ENCODE data around the gene PTGES2. TPM values are rescaled to one million over a fixed set of nuclear protein-coding genes. Genes with fewer than 3 reads are reported as not detected.

The PTGES2 gene
- total RNA-seq, 4 donors from 2014 or later = 24.5 to 40.3 (median 25.8) TPM

DNA sequence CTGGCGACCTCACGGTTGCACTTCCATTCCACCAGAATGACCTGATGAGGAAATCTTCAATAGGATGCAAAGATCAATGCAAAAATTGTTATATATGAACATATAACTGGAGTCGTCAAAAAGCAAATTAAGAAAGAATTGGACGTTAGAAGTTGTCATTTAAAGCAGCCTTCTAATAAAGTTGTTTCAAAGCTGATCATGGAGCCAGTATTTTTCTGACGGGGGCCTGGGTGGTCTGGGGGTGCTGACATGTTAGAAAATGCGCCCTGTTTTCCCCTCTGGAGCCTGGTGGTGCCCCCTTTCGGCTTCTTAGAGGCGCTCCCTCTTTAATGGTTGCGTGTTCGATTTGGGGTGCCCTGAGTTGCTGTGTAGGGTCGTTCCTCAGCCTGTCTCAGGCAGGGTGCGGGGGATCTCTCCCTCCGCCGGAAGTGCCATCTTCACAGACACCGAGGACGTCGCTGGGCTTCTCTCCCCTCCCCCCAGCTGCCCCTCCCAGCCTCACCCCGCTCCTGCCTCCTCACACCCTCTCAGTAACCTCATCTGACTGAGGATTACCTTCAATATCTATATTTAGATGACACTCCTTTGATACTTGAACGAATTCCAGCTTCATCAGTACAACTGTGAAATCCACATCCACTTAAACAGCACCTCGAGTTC, 18.3 kb downstream of the PTGES2 start:
- TF ChIP-seq, protein P1, sequence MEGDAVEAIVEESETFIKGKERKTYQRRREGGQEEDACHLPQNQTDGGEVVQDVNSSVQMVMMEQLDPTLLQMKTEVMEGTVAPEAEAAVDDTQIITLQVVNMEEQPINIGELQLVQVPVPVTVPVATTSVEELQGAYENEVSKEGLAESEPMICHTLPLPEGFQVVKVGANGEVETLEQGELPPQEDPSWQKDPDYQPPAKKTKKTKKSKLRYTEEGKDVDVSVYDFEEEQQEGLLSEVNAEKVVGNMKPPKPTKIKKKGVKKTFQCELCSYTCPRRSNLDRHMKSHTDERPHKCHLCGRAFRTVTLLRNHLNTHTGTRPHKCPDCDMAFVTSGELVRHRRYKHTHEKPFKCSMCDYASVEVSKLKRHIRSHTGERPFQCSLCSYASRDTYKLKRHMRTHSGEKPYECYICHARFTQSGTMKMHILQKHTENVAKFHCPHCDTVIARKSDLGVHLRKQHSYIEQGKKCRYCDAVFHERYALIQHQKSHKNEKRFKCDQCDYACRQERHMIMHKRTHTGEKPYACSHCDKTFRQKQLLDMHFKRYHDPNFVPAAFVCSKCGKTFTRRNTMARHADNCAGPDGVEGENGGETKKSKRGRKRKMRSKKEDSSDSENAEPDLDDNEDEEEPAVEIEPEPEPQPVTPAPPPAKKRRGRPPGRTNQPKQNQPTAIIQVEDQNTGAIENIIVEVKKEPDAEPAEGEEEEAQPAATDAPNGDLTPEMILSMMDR (IDR thresholded peaks at IDR 0.05; ENCODE audit: low read depth) = no peak

DNA sequence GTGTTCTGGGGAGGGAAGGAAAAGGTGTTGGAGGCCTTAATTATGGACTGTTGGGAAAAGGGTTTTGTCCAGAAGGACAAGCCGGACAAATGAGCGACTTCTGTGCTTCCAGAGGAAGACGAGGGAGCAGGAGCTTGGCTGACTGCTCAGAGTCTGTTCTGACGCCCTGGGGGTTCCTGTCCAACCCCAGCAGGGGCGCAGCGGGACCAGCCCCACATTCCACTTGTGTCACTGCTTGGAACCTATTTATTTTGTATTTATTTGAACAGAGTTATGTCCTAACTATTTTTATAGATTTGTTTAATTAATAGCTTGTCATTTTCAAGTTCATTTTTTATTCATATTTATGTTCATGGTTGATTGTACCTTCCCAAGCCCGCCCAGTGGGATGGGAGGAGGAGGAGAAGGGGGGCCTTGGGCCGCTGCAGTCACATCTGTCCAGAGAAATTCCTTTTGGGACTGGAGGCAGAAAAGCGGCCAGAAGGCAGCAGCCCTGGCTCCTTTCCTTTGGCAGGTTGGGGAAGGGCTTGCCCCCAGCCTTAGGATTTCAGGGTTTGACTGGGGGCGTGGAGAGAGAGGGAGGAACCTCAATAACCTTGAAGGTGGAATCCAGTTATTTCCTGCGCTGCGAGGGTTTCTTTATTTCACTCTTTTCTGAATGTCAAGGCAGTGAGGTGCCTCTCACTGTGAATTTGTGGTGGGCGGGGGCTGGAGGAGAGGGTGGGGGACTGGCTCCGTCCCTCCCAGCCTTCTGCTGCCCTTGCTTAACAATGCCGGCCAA, 19.1 kb downstream of the PTGES2 start:
- TF ChIP-seq, protein P1 (IDR thresholded peaks at IDR 0.05; ENCODE audit: low read depth) = no peak

DNA sequence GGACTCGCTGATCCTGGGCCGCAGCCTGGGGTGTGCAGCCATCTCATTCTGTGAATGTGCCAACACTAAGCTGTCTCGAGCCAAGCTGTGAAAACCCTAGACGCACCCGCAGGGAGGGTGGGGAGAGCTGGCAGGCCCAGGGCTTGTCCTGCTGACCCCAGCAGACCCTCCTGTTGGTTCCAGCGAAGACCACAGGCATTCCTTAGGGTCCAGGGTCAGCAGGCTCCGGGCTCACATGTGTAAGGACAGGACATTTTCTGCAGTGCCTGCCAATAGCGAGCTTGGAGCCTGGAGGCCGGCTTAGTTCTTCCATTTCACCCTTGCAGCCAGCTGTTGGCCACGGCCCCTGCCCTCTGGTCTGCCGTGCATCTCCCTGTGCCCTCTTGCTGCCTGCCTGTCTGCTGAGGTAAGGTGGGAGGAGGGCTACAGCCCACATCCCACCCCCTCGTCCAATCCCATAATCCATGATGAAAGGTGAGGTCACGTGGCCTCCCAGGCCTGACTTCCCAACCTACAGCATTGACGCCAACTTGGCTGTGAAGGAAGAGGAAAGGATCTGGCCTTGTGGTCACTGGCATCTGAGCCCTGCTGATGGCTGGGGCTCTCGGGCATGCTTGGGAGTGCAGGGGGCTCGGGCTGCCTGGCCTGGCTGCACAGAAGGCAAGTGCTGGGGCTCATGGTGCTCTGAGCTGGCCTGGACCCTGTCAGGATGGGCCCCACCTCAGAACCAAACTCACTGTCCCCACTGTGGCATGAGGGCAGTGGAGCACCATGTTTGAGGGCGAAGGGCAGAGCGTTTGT, 19.9 kb downstream of the PTGES2 start:
- TF ChIP-seq, protein P1 (IDR thresholded peaks at IDR 0.05; ENCODE audit: low read depth) = no peak

DNA sequence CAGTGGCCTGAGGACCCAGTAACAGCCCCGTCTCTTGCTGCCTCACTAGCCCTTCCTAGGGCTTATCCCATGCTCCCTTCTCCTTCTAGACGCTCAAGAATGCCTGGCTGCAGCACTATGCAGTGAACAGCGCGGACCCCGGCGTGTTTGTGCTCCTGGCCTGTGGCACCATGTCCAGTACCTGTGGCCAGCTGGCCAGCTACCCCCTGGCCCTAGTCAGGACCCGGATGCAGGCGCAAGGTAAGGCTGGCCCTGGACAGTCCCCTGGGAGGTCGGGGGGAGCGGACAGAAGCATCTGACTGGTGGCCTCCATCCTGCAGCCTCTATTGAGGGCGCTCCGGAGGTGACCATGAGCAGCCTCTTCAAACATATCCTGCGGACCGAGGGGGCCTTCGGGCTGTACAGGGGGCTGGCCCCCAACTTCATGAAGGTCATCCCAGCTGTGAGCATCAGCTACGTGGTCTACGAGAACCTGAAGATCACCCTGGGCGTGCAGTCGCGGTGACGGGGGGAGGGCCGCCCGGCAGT, 20.5 kb downstream of the PTGES2 start:
- TF ChIP-seq, protein P1 (IDR thresholded peaks at IDR 0.05; ENCODE audit: low read depth) = no peak

DNA sequence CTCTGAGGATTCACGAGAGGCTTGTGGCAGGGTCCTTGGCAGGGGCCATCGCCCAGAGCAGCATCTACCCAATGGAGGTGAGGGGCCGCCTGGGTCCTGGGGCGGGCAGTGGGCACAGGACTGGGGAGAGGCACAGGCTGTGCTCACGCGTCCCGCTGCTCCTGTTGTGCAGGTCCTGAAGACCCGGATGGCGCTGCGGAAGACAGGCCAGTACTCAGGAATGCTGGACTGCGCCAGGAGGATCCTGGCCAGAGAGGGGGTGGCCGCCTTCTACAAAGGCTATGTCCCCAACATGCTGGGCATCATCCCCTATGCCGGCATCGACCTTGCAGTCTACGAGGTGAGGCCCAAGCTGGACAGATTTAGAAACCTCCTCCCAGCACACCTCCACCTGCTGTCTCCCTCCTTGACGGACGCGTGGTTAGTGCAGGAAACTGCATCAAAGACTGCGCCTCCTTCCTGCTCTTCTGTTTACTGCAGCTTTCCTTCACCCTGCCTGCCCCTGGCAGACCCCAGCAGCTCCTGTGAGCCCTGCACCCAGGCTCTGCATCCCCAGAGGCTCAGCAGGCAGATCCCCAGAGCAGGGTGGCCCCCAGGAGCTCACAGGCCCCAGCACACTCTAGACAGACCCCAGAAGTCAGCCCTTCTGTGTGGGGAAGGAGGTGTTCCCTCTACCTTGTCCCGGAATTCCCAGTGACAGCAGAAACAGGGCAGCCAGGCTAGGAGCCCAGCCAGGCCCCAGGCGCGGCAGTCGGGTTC, 21.2 kb downstream of the PTGES2 start:
- TF ChIP-seq, protein P1 (IDR thresholded peaks at IDR 0.05; ENCODE audit: low read depth) = no peak

DNA sequence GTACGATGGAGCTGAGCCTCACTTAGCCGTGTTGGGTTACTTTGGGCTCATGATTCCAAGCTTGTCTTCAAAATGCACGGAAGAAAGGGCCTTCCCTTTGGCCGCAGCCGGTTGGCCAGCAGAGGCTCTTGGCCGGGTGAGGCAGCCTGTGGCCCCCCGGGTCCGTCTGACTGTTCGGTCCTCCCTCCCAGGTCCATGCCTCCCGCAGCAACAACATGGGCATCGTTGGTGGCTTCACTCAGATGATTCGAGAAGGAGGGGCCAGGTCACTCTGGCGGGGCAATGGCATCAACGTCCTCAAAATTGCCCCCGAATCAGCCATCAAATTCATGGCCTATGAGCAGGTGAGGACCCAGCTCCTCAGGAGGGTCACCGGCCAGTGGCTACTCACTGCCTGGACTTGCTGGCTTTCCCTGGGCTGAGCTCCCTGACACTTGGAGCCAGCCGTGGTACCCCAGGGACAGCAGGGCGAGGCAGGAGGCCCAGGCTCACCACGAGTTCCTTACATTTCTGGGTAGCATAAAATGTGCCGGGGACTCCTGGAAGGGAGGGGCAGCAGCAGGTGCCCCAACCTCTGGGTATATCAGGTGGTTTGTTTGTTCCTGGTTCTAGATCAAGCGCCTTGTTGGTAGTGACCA, 21.9 kb downstream of the PTGES2 start:
- TF ChIP-seq, protein P1 (IDR thresholded peaks at IDR 0.05; ENCODE audit: low read depth) = no peak

Data from subcutaneous adipose tissue (tissue), 4 donors.